Central memory CD8-positive, alpha-beta T cell (primary cell): Measurements from ENCODE around the gene ENDOU.

Source experiments
- ATAC-seq: fragments of 150-1000 bp; cut with Tn5 transposase; replicated peaks from 2 replicates; pipeline ENCODE4 v1.10.0; 2022; ENCODE audit warnings: mild to moderate bottlenecking, moderate FRiP score, moderate number of reproducible peaks; ENCODE audit not compliant: poor library complexity, severe bottlenecking; ENCODE audit errors: extremely low read depth
- DNase-seq, 2 donors: peaks; one replicate each; pipeline ENCODE4 v3.0.0; 2021; ENCODE audit warnings: low spot score in 2 of 2
- H3K27ac Mint-ChIP-seq: one replicate; pipeline ENCODE4 v1.8.0; 2022; ENCODE audit warnings: low read depth, mild to moderate bottlenecking, moderate library complexity, mixed read lengths
- H3K27me3 Mint-ChIP-seq: one replicate; pipeline ENCODE4 v1.8.0; 2022; ENCODE audit warnings: mixed read lengths
- H3K36me3 Mint-ChIP-seq: one replicate; pipeline ENCODE4 v1.8.0; 2022; ENCODE audit warnings: mild to moderate bottlenecking, moderate library complexity, mixed read lengths; ENCODE audit not compliant: insufficient read depth
- H3K4me1 Mint-ChIP-seq: one replicate; pipeline ENCODE4 v1.8.0; 2022; ENCODE audit warnings: mixed read lengths
- H3K4me3 Mint-ChIP-seq: one replicate; pipeline ENCODE4 v1.8.0; 2022; ENCODE audit warnings: mild to moderate bottlenecking, moderate library complexity, mixed read lengths
- H3K9me3 Mint-ChIP-seq: one replicate; pipeline ENCODE4 v1.8.0; 2022; ENCODE audit warnings: mixed read lengths

ENDOU gene

DNA sequence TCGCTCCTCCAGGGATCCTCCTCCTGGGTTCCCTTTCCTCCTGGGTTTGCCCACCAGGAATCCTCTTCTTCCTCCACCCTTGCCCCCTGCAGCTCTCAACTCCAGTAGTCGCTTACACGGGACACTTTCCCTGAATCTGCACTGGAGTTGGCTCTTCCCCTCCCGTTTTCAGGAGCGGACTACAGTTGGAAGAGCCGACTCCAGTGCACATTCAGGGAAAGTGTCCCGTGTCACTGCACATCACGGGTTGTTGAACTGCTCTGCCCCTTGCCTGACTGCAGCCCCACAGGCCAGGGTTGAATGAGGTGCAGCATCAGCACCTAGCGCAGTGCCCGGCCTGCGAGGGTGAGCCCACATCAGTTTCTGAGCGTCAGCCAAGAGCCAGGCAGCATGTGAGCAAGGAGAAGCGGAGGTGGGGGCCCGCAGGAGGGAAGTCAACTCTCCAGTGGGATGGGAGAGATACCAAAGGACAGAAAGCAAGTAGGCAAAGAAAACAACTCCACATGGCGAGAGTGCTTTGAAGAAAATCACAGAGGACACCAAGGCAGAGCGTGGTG is 20.3 kb upstream of the ENDOU start:
- Mint-ChIP-seq H3K4me1 (peaks cover 23% of the 10 kb centered on the region), H3K36me3 (peaks cover 5% of the 10 kb centered on the region), H3K27ac (no peak overlapping the region), H3K9me3 (no peaks in the 10 kb centered on the region), H3K27me3 (peaks cover 39% of the 10 kb centered on the region), H3K4me3 (no peak overlapping the region)
- DNase-seq (no peak), ATAC-seq (no peak)

DNA sequence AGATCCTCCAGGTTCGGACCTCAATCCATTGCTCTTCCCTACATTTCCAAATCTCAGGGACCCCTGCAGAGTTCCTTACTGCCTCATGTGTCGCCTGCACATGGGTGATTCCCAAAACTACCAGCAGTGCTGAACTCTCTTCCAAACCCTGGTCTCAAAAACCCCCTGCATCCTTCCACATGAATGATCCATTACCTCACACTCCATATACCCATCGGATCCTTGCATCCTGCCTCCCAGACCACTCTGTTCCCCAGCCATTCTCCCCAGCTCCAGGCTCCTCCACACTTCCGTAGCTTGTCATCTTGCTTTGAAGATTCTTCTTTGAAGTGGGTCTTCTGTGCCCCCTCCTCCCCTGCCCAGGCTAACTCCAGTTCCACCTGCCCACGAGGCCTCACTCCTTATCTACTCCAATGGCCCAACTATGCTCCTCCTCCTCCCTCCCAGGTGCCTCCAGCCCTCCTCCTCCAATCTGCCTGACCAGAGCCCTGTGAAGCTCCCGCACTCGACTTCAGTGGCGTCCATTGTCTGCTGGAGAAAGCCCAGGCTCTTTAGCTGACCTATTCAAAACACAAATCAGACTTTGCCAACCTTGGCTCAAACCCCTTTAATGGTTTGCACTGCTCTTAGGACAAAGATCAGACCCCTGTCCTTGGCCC is 19.6 kb upstream of the ENDOU start:
- H3K36me3 Mint-ChIP-seq: peaks cover 5% of the 10 kb centered on the region
- H3K4me3 Mint-ChIP-seq: no peak overlapping the region
- no peaks in the 10 kb centered on the region for H3K9me3 Mint-ChIP-seq
- DNase-seq: no peak
- no peak overlapping the region for H3K27ac Mint-ChIP-seq
- H3K27me3 Mint-ChIP-seq: peaks cover 39% of the 10 kb centered on the region
- no peak for ATAC-seq
- peaks cover 30% of the 10 kb centered on the region for H3K4me1 Mint-ChIP-seq

DNA sequence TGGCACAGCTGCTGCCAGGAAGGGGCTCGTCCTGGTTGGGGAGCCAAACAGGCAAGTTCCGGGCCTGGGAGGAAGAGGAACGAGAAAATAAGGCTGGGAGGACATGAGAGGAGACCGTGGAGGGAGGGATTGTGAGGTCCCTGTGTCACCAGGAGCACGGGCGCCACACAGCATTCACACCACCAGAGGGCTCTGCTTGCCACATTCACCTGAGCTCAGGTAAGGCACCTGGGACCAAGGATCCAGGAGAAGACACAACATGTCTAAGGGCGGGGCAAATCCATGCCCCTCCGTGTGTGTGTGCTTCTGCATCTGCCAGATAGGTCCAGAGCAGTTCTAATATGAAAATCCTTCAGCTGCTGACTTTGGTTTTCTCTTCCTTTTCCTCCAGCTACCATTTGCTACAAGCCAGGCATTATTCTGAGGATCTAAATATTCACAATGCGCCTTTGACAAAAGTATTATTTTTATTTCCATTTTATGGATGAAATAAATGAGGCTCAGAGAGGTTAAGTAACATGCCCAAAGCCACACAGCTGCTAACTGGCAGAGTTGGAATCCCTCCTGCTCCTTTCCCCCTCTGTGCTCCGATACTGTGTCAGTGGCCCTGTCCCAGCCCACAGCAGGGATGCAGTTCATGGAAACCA is 18.8 kb upstream of the ENDOU start:
- DNase-seq (peak in 1 of 2 donors; percentile 25), ATAC-seq (no peak)
- no peak overlapping the region for H3K4me3 Mint-ChIP-seq
- H3K4me1 Mint-ChIP-seq: peaks cover 36% of the 10 kb centered on the region
- H3K27ac Mint-ChIP-seq: no peak overlapping the region
- H3K27me3 Mint-ChIP-seq: peaks cover 39% of the 10 kb centered on the region
- peaks cover 5% of the 10 kb centered on the region for H3K36me3 Mint-ChIP-seq
- no peaks in the 10 kb centered on the region for H3K9me3 Mint-ChIP-seq

GRCh38 chr12:47743311-47743860 is 18.1 kb upstream of the ENDOU start:
- H3K36me3 Mint-ChIP-seq: peaks cover 5% of the 10 kb centered on the region
- DNase-seq (no peak), ATAC-seq (no peak)
- H3K9me3 Mint-ChIP-seq: no peaks in the 10 kb centered on the region
- H3K4me1 Mint-ChIP-seq: peaks cover 36% of the 10 kb centered on the region
- no peak overlapping the region for H3K4me3 Mint-ChIP-seq
- H3K27ac Mint-ChIP-seq: no peak overlapping the region
- peaks cover 39% of the 10 kb centered on the region for H3K27me3 Mint-ChIP-seq

DNA sequence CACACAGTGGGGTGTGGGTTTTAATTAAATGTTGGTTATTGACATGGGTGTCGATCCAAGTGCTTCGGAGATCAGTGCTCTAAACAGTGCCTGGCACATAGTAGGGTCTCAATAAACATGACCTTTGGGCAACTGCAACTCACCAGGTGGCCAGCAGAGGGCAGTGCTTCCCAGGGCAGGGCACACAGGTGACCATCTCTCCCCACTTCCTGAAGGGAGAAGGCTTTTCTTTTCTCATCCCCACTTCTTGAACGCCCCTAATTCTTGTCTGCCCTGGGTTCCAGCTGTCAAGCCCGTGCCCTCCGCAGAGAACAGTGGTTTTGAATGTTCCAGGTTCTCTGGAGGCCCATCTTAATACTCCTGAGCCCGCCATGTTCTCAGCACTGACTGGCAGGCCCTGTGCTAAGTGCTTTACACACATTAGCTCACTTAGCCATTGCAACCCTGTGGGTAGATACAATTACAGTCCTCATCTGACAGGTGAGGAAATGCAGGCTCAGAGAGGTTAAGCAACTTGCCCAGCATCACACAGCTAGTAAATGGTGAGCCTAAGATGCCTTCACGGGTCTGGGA is 17.0 kb upstream of the ENDOU start:
- Mint-ChIP-seq H3K9me3 (no peaks in the 10 kb centered on the region), H3K4me3 (no peak overlapping the region), H3K4me1 (peaks cover 38% of the 10 kb centered on the region), H3K27ac (no peak overlapping the region), H3K36me3 (peaks cover 5% of the 10 kb centered on the region), H3K27me3 (peaks cover 39% of the 10 kb centered on the region)
- ATAC-seq (peak; percentile 27), DNase-seq (peak; percentile 35 to 56)

GRCh38 chr12:47741340-47741703 is 16.0 kb upstream of the ENDOU start:
- ATAC-seq (peak; percentile 80), DNase-seq (peak; percentile 63 to 74)
- Mint-ChIP-seq H3K4me3 (peak overlapping the region; percentile 0), H3K27me3 (peaks cover 33% of the 10 kb centered on the region), H3K36me3 (peaks cover 5% of the 10 kb centered on the region), H3K9me3 (no peaks in the 10 kb centered on the region), H3K27ac (no peak overlapping the region), H3K4me1 (peaks cover 43% of the 10 kb centered on the region)

DNA sequence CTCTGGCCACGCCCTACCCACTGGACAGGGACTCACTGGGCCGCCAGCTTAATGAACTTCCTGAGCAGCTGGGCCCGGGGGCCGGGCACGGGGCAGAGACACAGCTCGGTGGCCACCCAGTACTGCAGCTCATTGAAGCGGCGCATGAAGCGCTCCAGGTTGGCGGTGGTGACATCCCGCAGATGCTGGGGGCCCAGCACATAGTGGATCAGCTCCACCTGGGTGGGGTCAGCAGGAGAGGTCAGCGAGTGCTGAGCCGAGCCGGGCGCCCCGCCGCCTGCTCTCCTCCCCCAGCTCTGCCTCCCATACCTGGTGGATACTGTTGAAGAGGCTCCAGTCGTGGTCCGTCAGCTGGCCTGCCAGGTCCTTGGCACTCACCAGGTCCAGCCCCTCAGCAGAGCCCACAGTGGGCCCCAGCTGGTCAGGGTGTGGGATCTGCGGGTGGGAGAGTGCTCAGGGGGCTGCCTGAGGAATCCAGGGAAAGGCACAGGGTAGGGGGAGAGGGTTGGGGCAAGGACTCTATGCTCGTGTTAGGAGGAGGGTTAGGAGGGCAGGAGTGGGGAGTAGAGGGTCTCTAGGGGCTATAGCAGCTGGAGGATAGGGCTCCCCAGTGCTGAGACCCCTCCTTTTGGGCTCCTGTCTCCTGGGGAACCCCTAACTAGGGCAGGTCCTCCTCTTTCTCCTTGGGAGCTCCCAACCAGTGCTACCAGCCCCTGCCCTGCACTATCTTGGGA is 15.5 kb upstream of the ENDOU start:
- Mint-ChIP-seq H3K4me3 (peak overlapping the region; percentile 27), H3K9me3 (no peaks in the 10 kb centered on the region), H3K27ac (no peak overlapping the region), H3K27me3 (peaks cover 28% of the 10 kb centered on the region), H3K4me1 (peaks cover 43% of the 10 kb centered on the region), H3K36me3 (peaks cover 5% of the 10 kb centered on the region)
- ATAC-seq (no peak), DNase-seq (no peak)

DNA sequence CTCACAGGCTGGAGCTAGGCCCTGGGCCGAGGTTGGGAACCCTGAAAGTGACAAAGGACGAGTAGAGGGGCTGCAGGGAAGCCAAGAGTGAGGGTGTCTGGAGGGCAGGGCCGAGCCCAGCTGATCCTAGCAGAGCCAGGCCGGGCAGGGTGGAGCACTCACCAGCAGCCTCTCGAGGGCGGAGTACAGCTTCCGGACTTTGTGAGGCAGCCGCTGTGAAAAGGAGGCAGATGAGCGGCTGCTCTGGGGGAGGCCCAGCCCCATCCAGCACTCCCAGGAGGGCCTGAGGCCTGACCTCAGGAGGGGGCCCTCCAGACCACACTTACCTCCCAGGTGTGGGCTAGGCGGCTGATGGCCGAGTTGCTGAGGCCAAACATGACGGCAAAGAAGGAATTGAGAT is 14.7 kb upstream of the ENDOU start:
- DNase-seq (no peak), ATAC-seq (no peak)
- Mint-ChIP-seq H3K27me3 (peaks cover 20% of the 10 kb centered on the region), H3K4me1 (peaks cover 43% of the 10 kb centered on the region), H3K4me3 (peak overlapping the region; percentile 27), H3K36me3 (peaks cover 3% of the 10 kb centered on the region), H3K27ac (no peak overlapping the region), H3K9me3 (no peaks in the 10 kb centered on the region)

DNA sequence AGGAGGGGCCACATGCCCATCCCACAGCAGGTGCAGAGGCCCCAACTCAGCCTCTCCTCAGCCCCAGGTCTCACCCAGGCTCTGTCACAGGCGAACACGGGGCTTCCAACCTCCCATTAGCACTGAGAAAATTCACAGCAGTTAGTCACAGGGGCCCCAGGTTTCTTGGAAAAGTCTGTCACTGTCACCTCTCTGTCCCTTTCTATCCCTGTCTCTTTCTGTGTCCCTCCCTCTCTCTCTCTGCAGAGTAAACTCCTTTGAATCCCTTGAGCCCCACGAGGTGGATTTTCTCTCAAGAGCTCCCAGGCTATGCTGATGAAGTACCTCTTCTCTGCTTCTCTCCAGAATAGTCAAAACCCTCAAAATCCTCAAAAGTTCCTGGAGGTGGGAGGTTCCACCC is 14.0 kb upstream of the ENDOU start:
- Mint-ChIP-seq H3K36me3 (peaks cover 3% of the 10 kb centered on the region), H3K4me3 (no peak overlapping the region), H3K27me3 (peaks cover 13% of the 10 kb centered on the region), H3K27ac (no peak overlapping the region), H3K4me1 (peaks cover 43% of the 10 kb centered on the region), H3K9me3 (no peaks in the 10 kb centered on the region)
- DNase-seq (no peak), ATAC-seq (no peak)

- Mint-ChIP-seq H3K36me3 (peaks cover 3% of the 10 kb centered on the region), H3K9me3 (no peaks in the 10 kb centered on the region), H3K4me1 (peaks cover 35% of the 10 kb centered on the region), H3K27ac (no peak overlapping the region), H3K4me3 (no peak overlapping the region), H3K27me3 (peaks cover under 1% of the 10 kb centered on the region)
- ATAC-seq (no peak), DNase-seq (no peak)
These were observed 12.8 kb upstream of the ENDOU start for GRCh38 chr12:47737936-47738594.

DNA sequence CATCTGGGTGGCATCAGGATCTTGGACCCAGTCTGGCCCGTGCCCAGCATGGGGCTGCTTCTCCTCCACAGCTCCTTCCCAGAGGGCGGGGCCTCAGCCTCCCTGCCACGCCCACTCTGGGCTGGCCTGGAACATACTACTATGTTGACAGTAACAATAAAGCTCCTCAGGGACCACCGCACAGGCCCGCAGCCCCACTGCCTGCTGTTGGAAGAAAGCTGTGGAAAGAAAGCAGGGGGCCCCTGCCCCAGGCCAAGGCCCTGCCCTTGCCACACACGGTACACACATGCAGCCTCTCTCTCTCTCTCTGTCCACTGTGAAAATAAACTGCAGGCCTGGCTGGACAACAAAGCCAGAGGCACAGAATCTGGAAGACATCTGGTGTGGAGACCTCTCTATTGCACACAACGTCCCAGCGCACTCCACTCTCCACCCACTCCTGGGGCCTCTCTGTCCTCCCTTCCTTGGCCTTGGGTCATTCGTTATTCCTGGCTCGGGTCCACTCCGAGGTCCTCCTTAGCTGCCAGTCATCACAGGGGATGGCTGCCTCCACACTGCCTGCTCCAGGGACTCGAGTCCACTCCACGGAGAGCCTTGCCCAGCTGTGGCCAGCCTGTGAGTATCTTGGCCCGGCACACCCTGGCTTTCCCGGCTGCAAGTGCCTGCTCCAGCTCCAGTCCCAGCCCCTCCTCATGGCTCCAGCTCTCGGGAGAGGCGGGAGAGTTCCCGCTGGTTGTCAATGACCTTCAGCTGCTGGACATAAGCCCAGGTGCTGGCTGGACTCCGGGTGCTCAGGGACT is 11.8 kb upstream of the ENDOU start:
- Mint-ChIP-seq H3K4me1 (peaks cover 30% of the 10 kb centered on the region), H3K9me3 (no peaks in the 10 kb centered on the region), H3K4me3 (no peak overlapping the region), H3K36me3 (peaks cover 3% of the 10 kb centered on the region), H3K27ac (no peak overlapping the region), H3K27me3 (no peaks in the 10 kb centered on the region)
- DNase-seq (no peak), ATAC-seq (no peak)
